Measurements from ENCODE around the gene USP2.

USP2 gene

DNA sequence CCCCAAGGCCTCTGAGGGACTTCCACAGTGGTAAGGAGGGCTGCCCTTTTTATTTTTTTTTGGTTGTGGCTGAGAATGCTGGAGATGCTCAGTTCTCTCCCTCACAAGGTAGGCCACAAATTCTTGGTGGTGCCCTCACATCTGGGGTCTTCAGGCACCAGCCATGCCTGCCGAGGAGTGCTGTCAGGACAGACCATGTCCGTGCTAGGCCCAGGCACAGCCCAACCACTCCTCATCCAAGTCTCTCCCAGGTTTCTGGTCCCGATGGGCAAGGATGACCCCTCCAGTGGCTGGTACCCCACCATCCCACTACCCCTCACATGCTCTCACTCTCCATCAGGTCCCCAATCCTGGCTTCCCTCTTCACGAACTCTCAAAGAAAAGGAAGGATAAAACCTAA, 37.3 kb upstream of the USP2 start:
- DNase-seq (ENCODE audit: low read depth), result no peak
- no peak overlapping the region for H3K4me3 ChIP-seq (ENCODE audit: low read depth, low read length)
- TF ChIP-seq, protein P1, sequence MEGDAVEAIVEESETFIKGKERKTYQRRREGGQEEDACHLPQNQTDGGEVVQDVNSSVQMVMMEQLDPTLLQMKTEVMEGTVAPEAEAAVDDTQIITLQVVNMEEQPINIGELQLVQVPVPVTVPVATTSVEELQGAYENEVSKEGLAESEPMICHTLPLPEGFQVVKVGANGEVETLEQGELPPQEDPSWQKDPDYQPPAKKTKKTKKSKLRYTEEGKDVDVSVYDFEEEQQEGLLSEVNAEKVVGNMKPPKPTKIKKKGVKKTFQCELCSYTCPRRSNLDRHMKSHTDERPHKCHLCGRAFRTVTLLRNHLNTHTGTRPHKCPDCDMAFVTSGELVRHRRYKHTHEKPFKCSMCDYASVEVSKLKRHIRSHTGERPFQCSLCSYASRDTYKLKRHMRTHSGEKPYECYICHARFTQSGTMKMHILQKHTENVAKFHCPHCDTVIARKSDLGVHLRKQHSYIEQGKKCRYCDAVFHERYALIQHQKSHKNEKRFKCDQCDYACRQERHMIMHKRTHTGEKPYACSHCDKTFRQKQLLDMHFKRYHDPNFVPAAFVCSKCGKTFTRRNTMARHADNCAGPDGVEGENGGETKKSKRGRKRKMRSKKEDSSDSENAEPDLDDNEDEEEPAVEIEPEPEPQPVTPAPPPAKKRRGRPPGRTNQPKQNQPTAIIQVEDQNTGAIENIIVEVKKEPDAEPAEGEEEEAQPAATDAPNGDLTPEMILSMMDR (IDR thresholded peaks at IDR 0.05; ENCODE audit: low read depth, low read length, missing control alignments), result no peak

DNA sequence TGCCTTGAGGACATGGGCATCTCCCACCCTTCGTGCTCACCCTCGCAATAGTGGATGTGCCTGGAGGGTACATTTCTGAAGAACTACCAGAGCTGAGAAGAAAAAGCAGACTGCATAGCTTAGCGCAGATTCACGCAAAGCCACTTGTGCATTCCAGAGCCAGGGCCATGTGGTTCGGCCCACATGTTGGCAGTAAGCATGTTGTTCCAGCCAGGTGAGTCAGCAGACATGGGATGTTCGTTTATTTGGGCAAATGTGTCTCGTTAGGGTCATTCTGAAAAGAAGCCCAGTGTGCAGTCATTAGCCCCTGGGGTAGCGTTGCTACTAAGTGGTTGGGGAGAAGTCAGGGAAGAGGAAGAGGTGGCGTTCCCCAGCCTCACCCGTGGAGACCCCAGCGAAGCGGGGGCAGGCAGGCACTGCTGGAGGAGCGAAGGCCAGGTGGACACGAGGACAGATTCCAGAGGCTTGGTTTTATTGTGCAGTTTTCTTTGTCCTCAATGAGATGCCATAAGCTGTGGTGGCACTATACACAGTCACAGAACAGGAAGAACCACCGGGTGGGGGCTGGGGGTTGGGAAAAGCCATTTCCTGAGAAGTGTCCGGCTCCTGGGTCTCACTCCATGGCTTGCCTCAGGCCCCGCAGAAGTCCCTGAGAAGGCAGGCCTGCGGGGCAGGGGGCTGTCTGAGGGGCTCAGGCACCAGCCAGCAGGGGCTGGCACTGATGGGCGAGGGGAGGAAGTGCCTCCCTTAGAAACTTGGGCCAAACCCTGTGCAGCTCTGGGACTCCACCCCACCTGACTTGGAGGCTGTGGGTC, 36.4 kb upstream of the USP2 start:
- TF ChIP-seq, protein P1 (IDR thresholded peaks at IDR 0.05; ENCODE audit: low read depth, low read length, missing control alignments), result no peak
- no peak overlapping the region for H3K4me3 ChIP-seq (ENCODE audit: low read depth, low read length)
- DNase-seq (ENCODE audit: low read depth), result no peak

GRCh38 chr11:119416606-119417580, 35.4 kb upstream of the USP2 start:
- DNase-seq (ENCODE audit: low read depth), result no peak
- H3K4me3 ChIP-seq (ENCODE audit: low read depth, low read length), result no peak overlapping the region
- TF ChIP-seq, protein P1 (IDR thresholded peaks at IDR 0.05; ENCODE audit: low read depth, low read length, missing control alignments), result no peak

DNA sequence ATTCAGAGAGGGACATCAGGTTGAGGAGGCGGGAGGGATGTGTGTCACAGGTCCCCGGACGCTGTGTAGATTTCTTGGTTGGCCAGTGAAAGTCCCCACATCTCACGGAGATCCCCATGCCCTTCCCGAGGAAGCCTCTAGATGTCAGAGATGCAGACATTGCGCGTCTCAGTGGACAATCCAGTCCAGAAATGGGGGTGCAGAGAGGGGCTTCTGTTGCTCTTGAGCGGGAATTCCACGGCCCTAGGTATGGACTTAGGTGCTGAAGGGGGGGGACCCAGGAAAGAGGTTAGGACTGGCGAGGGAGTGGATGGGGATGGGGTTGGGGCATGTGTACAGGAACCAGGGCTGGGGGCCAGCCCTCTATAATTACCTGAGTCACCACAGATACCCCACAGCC, 34.5 kb upstream of the USP2 start:
- DNase-seq (ENCODE audit: low read depth), result no peak
- no peak overlapping the region for H3K4me3 ChIP-seq (ENCODE audit: low read depth, low read length)
- TF ChIP-seq, protein P1 (IDR thresholded peaks at IDR 0.05; ENCODE audit: low read depth, low read length, missing control alignments), result no peak

- DNase-seq (ENCODE audit: low read depth), result no peak
- TF ChIP-seq, protein P1 (IDR thresholded peaks at IDR 0.05; ENCODE audit: low read depth, low read length, missing control alignments), result no peak
- no peak overlapping the region for H3K4me3 ChIP-seq (ENCODE audit: low read depth, low read length)
These were observed 34.0 kb upstream of the USP2 start for GRCh38 chr11:119415517-119415916.

DNA sequence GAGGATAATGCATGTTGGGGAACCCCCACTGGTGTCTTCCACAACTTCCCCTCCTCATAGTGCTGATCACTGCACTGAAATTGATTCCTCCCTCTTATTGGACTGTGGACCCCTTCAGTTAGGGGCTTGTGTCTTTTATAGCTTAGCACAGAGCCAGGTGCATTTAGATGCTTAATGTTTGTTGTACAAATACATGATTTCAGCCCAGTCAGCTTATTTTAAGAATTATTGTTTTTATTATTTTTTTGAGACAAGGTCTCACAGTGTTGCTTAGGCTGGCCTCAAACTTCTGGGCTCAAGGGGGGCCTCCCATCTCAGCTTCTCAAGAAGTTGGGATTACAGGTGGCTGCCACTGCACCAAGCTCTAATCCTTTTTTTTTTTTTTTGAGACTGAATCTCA, 33.2 kb upstream of the USP2 start:
- no peak overlapping the region for H3K4me3 ChIP-seq (ENCODE audit: low read depth, low read length)
- TF ChIP-seq, protein P1 (IDR thresholded peaks at IDR 0.05; ENCODE audit: low read depth, low read length, missing control alignments), result no peak
- no peak for DNase-seq (ENCODE audit: low read depth)
